Central memory CD4-positive, alpha-beta T cell (primary cell): Measurements from ENCODE around the gene HOMER3.

Experiments used
- DNase-seq: peaks from one replicate; pipeline ENCODE4 v3.0.0; 2022

The HOMER3 gene

DNA sequence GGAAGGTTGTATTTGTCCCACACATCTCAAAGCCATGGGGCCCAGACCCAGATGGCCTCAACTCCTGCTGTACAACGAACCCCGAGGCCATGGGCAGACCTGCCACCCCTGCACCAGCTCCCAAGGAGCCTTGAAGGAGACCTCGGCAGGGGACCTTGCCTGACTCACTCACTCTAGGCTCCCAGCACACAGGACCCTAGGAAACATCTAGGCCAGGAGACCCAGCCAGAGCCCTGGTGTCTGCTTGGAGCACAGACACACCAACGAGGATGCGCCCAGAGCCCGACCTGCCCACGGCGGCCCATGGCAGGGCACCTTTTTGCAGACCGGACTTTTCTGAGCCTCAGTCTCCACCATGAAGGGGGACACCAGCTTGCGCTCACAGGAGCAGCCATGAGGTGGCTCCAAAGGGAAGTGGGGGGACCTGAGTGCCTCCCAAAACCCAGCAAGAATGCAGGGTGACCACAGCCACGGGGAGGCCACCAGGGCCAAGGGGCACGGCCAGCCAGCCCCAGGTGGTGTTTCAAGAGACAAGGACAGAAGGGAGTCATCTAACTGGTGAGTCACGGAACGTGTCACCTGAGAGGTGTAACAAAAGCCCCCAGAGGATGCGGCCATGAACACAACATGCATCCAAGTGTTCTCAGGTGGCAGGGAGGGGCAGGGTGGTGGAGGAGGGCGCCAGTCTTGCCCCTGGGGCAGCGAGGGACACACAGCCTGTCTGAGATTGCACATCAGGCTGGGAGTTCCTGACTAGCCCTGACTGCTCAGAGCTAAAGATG, 40.1 kb downstream of the HOMER3 start:
- DNase-seq = no peak

DNA sequence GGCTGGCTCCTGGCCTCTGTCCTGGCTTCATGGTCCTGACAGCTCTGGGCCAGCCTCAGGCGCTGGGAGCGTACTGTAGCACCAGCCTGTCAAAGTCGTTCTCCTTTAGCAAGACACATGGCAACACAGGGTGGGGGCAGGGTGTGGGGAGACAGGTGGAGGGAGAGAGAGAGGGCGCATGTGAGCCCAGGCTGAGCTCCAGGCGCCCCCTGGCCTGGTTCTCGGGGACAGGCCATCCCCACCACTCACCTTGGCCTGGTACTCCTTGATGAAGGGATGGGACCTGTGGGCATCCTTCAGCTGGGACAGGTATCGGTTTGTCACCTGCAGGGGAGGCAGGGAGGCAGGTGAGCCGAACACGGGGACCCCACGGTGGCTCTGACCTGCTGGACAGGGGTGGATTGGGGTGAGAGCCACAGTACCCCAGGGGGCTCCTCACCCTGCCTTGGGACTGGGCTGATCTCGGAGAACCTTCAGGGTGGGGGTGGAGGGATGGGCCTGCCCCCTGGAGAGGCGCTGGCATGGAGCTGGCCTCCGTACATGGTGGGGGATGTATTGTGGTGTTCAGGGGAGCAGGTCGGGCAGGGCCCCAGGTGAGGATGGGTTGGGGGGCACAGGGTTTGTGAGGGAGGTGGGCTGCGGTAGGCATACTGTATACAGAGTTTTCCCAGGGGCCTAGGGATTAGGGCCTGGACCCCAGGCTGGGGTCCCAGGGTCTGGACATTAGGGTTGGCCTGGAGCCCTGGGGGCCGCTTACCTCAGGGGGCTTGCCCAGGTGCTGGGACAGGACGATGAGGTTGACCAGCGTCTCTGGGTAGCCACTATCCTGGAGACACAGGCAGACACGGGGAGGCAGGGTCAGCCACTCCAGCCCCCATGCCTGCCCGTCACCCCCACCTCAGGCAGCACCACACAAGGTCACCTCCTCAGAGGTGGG, 41.1 kb downstream of the HOMER3 start:
- DNase-seq = no peak

DNA sequence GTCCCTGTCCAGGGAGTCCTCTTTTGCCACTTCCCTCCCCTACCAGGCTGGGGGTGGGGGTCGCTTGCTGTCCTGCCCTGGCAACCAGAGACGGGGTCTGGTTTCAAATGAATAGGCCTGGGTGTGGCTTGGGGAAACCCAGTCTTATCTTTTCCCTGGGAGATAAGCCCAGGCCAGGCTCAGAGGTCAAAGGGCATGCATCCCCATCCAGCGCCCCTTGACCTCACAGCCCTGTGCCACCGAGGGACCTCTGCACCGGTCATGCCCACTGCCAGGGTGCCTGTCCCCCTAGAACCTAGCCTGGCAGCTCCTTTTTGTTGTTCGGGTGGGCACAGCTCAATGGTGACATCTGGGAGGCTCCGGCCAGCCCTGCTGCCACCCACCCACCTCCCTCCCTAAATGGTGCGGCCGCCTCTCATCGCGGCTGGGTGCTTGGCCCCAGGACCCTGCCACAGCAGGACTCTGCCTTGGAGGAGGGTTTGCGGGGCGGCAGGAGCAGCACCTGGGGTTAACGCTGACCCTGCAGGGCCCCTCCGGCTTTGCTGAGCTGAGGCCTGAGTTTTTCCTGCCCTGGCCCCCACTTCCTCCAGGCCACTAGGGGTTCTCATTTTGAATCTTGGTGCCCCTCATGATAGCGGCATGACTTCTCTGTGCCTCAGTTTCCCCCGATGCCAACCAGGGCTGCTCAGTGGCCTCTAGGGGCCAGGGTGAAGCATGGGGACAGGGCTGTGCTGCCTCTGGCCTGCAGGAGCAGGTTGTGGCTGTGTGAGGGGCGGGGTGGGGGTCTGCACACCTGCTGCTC, 42.2 kb downstream of the HOMER3 start:
- DNase-seq = no peak

DNA sequence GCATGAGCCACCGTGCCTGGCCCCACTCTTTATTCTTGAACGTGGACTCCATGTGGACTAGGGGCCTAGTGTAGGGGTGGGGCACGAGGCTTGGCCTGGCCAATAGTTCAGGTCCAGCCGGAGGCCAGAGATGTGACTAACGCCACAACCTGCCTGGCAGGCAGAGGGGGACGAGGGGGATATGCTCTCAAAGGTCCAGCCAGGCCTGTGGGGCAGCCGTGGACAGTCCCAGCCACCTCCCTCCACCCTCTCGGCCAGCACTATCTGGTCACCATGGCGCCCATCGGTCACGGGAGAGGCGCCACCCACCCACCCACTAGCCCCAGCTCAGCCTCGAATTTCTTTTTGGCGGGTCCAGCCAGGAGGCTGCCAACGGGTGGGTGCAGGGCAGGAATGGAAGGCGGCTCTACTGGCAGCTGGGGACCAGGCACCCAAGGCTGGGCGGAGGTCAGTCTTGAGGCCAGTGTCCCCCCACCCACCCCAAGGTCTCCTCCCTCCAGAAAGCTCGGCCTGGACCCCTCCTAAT, 42.9 kb downstream of the HOMER3 start:
- no peak for DNase-seq

DNA sequence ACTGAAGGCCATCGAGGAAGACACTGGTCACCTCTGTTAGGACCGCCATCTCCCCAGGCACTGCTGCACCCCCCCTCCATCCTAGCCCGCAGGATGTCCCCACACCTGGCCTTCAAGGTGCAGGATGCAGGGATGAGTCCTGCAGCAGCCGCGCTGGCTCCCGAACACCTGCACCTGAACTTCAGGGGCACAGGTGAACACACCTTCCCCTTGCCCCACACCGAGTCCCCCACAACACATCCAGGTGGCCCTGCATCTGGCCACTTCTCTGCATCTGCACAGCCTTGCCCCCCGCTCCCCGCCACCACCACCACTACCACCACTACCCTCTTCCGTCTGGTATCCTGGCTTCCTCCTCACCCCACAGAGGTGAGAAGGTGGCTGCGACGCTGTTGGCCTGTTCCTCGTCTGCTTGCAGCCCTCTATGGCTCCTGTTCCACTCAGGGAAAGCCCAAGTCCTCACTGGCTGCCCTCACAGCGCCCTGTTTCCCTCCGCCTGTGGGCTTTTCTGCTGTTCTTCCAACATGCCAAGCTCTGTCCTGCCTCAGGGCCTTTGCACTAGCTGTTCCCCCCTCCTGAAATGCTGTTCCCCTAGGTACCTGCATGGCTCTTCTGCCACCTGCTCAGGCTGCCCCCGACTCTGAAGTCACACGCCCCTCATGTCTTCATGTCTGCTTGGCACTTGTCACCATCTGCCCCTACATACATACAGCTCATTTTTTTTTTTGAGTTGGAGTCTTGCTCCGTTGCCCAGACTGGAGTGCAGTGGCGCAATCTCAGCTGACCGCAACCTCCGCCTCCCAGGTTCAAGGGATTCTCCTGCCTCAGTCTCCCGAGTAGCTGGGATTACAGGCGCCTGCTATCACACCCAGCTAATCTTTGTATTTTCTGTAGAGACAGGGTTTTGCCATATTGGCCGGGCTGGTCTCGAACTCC, 43.7 kb downstream of the HOMER3 start:
- DNase-seq = no peak

DNA sequence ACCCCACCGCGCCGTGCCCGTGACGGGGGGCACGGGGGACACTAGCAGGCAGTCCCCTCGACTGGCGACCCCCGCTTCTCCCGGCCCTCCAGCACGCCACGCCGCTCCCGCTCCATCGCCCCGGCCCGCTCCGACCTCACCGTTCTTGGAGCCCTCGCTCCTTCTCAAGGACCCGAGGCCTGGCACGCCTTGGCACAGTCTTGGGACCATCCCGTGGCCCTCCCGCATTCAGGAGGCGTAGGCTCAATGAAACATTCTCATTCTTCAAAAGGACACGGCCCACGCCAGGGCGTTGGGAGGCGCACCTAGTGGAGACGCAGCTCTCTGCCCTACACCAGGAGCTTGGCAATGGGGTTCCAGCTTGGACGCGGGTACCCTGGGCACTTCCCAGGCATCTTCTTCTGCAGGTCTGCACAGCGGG, 44.6 kb downstream of the HOMER3 start:
- no peak for DNase-seq

DNA sequence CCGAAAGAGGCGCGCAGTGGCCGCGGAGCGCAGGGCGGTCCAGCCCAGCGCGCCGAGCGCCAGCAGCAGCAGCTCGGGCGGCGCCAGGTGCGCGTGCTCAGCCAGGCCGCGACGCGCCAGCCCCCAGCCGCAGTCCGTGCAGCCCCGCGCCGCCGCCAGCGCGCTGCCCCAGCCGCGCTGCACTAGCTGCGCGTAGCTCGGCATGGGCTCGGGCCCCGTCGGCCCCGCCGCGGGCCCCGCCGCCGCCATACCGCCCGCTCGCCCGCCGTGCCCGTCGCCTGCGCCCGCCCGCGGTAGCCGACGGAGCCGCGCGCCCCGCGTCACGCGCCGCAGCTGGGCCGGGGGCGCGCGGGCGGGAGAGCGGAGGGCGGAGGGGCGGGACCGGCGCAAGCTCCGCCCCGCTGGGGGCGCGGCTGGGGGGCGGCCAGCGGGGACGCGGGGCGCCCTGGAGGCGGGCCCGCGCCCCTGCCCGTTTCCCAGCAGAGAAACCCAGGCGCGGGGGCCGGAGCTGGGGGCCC, 45.1 kb downstream of the HOMER3 start, which contains the start of gene CERS1:
TSS of gene CERS1 (minus strand) at position 335 of the 518 bp plus-strand sequence. CDS start at position 249, 86 bp downstream.
- no peak for DNase-seq

DNA sequence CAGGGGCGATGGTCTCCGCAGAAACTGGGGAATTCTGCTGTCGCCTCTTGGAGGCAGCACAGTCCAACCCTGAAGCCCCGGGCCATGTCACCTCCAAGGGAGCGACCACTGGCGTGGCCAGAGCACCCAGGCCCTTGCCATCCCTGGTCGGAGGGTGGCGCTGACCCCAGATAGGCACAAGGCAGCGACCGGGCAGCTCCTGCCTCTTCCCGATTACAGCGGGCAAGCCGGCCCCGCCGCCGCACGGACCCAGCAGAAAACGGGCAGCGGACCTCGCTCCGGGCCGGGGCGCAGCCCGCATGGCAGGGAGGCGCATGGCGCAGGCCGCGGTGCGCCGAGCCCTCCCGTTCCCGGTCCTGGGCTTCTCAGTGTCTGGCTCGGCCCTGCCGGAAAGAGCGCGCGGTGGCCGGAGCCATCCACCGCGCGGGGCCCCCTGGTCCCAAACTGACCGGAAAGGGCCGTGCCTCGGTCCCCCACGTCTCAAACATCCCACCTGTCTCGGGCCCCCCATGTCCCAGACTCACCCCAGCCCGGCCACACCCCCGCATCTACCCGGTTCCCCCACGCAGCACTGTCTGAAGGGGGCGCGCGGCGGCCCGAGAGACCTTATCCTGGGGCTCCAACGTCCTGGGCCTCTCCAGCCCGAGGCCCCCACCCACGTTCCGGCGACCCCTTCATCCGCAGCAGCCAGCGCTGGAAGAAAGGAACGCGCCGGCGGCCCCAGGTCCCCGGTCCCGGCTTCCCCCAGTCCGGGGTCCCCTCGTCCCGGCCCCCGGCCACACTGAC, 45.8 kb downstream of the HOMER3 start:
- no peak for DNase-seq

DNA sequence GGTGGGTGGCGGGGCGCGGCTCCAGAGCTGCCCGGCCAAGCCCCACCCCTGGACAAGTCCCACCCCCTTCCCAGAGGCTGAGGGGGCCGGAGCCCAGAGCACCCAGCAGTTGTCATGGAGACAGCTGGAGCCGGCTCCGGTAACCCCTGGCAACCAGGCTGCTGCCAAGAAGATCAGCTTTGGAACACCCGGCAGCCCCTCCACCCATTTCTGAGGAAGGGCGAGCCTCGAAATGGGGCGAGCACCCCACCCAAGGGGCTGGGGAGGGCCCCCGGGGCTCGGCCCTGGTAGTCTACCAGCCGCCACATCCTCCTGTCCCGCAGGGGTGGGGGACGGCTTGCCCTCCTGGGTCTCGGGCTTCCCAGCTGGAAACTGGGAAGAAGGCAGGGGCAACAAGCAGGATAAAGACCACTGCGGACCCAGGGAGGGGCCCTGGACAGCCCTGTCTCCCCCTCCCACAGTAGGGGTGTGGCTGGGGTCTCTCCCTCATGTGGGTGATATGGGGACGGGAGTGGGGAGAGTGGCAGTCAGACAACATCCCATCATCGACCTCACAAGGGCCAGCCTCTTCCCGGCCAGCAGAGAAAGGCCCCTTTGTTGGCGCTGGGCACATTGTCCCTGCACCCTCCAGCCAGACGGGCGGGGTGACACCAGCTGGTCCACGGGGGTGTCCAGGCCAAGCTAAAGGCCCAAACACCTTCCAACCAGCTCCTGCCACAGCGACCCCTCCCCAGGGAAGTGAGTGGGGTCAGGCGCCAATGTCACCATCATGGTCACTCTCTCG, 46.6 kb downstream of the HOMER3 start:
- DNase-seq = no peak

DNA sequence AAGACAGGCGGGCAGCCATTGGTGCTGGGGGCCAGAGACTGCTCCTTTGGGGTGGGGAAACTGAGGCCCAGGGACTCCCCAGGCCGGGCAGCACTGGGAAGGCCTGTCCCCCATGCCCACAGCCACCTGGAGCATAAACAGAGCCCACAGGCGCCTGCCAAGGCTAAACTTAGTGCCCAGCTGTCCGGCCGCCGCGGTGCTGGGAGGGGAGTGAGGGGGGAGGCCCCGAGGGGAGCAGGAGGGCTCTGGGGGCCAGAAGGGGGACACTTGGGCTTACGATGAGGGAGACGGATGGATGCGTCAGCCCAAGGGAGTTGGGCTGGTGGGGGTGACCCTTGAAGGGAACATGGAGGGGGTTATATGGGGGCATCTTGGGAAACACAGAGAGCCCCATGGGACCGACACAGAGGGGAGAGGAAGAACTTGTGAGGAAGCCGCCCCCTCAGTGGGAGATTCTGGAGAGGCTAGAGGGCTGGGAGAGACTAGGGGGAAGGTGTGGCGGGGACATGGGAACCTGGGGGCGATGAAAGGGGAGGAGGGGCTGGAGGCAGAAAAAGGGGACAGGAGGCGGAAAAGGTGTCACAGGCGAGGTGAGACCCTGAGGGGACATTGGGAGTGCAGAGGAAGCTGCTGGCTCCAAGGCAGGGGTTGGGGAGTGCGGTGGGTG, 47.3 kb downstream of the HOMER3 start:
- DNase-seq = no peak

DNA sequence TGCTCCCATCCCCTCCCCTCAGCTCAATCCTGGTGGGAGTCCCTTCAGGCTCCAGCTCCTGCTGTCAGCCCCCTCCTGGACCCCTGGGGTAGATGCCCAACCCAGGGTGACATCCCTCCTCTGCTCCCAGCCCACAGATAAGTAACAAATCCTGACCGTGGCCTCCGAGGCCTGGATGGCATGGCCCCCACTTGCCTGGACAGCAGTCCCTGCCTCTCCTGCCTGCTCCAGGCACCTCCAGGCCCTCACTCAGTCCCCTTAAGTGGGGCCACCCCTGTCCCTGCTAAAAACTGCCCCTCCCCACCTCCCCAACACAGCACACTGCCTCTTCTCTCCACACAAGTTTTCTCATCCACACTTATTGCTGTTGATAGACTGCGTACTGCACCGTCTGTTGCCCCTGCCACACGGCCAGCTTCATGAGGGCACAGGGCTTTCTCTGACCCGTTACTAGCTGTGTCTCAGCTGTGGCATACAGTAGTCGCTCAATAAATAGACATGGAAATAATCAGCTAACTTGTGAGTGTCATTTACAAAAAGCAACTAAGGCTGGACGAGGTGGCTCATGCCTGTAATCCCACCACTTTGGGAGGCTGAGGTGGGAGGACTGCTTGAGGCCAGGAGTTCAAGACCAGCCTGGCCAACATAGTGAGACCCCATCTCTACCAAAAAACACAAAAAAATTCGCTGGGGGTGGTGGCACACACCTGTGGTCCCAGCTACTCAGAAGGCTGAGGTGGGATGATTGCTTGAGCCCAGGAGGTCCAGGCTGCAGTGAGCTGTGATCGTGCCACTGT, 50.9 kb downstream of the HOMER3 start:
- no peak for DNase-seq

DNA sequence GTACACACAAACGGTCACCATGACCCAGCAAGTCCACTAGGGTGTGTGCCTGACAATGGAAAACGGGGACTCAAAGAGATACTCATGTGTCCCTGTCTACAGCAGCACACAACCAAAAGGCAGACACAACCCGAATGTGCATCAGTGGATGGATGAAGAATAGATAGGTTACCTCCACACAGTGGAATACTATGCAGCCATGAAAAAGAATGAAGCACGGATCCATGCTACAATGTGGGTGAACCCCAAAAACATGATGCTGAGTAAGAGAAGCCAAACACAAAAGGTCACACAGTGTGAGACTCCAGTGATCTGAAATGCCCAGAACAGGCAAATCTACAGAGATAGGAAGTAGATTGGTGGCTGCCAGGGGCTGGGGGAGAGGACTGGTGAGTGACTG, 54.0 kb downstream of the HOMER3 start:
- DNase-seq = no peak

DNA sequence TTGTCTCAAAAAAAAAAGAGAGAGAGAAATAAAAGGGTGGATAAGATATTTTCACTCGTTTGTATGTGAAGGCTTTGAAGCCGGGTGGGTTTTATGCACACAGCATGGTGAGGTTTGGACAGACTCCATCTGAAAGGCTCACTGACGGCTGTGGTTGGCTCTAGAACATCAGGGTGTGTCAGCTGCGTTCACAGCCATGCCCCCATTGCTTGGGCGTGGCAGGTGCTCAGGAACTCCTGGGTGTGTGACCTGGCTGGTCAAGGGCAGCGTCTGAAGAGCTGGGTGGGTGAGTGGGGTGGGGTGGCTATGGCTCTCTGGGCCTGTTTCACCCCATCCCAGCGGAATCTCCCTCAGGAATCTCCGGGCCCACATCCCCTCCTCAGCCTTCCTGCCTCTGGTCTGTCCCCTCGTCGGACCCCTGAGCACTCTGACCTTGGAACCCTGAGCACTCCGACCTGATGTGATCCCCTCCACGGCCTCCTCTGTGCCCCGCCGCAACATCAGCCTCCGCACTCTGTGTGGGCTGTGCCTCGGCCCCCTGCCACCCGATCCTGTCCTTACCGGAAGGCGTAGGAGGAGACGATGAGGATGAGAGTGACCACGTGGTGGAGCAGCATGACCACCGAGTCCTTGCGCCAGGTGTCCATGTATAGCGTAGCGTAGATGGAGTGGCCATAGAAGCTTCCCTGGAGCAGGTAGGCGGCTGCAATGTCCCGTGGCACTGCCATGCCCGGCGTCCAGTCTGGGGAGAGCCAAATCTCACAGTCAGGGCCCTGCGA, 57.3 kb downstream of the HOMER3 start:
- DNase-seq = no peak

DNA sequence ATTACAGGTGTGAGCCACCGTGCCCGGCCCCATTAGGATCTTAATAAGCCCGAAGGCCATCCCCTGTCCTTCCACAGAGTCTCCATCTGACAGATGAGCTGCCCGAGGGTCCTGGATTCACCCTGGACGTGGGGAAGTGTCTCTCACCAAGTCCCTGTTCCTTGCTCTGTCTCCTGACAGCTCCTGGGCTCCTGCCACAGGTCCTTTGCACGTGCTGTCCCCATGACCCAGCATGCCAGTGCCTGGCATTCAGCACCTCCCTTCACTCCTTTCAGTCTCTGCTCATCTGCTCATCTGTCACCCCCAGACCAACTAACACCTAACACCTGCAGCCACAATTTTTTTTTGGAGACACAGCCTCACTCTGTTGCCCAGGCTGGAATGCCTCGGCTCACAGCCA, 59.5 kb downstream of the HOMER3 start:
- no peak for DNase-seq

DNA sequence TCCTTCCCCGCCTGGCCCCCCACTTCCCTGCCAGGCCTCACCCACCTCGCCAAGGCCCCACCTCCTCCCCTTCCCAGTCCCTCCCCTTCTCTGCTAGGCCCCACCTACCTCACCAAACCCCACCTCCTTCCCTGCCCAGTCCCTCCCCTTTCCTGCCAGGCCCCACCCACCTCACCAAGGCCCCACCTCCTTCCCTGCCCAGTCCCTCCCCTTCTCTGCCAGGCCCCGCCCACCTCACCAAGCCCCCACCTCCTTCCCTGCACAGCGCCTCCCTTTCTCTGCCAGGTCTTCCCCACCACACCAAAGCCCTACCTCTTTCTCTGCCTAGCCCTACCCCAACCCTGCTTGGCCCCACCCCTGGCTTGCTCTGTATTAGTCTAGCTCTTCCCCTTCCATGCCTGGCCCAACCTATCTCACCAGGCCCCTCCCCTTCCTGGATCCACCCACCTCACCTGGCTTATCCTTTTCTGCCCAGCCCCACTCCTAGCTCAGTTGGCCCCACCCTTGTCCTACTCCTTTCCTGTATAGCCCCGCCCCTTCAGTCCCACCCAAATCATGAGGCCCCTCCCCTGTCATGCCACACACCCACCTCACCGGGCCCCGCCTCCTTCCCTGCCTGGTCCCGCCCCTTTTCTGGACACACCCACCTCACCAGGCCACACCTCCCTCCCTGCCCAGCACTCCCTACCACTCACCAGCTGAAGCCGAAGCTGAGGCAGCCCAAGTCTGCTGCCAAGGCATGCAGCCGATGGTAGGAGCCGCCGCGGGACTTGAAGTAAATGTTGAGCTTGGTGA, 61.2 kb downstream of the HOMER3 start:
- DNase-seq = no peak
